ENCODE data around the gene BID. TPM values are rescaled to one million over a fixed set of nuclear protein-coding genes. Genes with fewer than 3 reads are reported as not detected.

Gene BID
- total and polyA plus RNA-seq, 2 of the 8 experiments (the other 6 are each of a cell fraction or from before 2014, with no cell fraction given) = 39.3 to 114 TPM

- H3K27me3 ChIP-seq (replicated peaks in 1 of 4; ENCODE audit: control insufficient read depth in 3 of 4, extremely low read depth in 1 of 4, insufficient read depth in 3 of 4, low read length in 3 of 4) = no peaks in the 10 kb centered on the region
- H3K4me1 ChIP-seq (replicated peaks in 1 of 4; ENCODE audit: control insufficient read depth in 3 of 4, insufficient read depth in 4 of 4, low read length in 3 of 4) = no peaks in the 10 kb centered on the region
- no peak overlapping the region for H2AK5ac ChIP-seq (ENCODE audit: low read depth, low read length)
- H2BK20ac ChIP-seq (ENCODE audit: low read length) = no peak overlapping the region
- H3K56ac ChIP-seq (replicated peaks; ENCODE audit: insufficient read length, low read depth, low read length) = no peak overlapping the region
- H4K8ac ChIP-seq (ENCODE audit: extremely low read depth, insufficient read depth, low read length) = no peak overlapping the region
- no peak overlapping the region for H3K18ac ChIP-seq (ENCODE audit: extremely low read depth, low read length)
- H3K9me3 ChIP-seq (ENCODE audit: insufficient read depth in 2 of 2, low read depth in 1 of 2, low read length in 1 of 2) = no peaks in the 10 kb centered on the region
- no peak overlapping the region for H2BK15ac ChIP-seq (ENCODE audit: low read length)
- H3K23ac ChIP-seq (ENCODE audit: insufficient read length) = no peak overlapping the region
- no peak overlapping the region for H3K4ac ChIP-seq (replicated peaks; ENCODE audit: insufficient read length, low read depth, low read length)
- no peaks in the 10 kb centered on the region for H3K79me2 ChIP-seq (ENCODE audit: control insufficient read depth in 1 of 2, insufficient read depth in 2 of 2, low read length in 2 of 2)
- no peaks in the 10 kb centered on the region for H3K36me3 ChIP-seq (ENCODE audit: control insufficient read depth in 2 of 4, insufficient read depth in 4 of 4, low read length in 3 of 4)
- no peak overlapping the region for H3K4me2 ChIP-seq (ENCODE audit: insufficient read depth in 1 of 2, low read depth in 2 of 2, low read length in 2 of 2)
- no peak for FAIRE-seq
- H2BK5ac ChIP-seq (ENCODE audit: low read depth, low read length) = no peak overlapping the region
- no peak overlapping the region for H3K4me3 ChIP-seq (ENCODE audit: extremely low read depth in 1 of 4, insufficient read depth in 2 of 4, low read depth in 3 of 4, low read length in 4 of 4)
- H3K27ac ChIP-seq (ENCODE audit: low read depth, low read length) = no peak overlapping the region
- no peaks in the 10 kb centered on the region for H4K20me1 ChIP-seq (replicated peaks in 1 of 2; ENCODE audit: control insufficient read depth in 1 of 2, insufficient read depth in 2 of 2, low read length in 2 of 2)
- H3K23me2 ChIP-seq (ENCODE audit: low read depth, low read length) = no peaks in the 10 kb centered on the region
- ChIA-PET POLR2A (ENCODE audit: partially characterized antibody) (no interaction called here), CTCF (ENCODE audit: partially characterized antibody) (interaction anchor here (1.1 kb wide), 1 partner anchor 27 kb away, joined by 3 read pairs; no protein-coding TSS in a partner anchor)
- no peak overlapping the region for H2BK12ac ChIP-seq (ENCODE audit: low read depth, low read length)
- H4K91ac ChIP-seq (replicated peaks; ENCODE audit: insufficient read length, low read length) = no peak overlapping the region
- no peak overlapping the region for H4K5ac ChIP-seq (ENCODE audit: insufficient read length, low read depth, low read length)
- no peak overlapping the region for H2BK120ac ChIP-seq (replicated peaks; ENCODE audit: low read depth, low read length)
- DNase-seq (ENCODE audit: low read depth in 1 of 2, low spot score in 2 of 2) = no peak
- no peaks in the 10 kb centered on the region for H3K79me1 ChIP-seq (ENCODE audit: low read depth, low read length)
- no peak overlapping the region for H2AFZ ChIP-seq (ENCODE audit: low read length)
- 92% methylated on average over 3 of the region's 3 CpGs; no CpG with 5 or more reads in 1 of the 2 experiments for WGBS, 2 experiments (ENCODE audit: extremely low coverage in 1 of 2, insufficient coverage in 1 of 2, insufficient read length in 1 of 2, insufficient replicate concordance in 2 of 2, low coverage in 1 of 2, low lambda C conversion rate in 2 of 2, missing lambda C conversion rate in 1 of 2)
- no peak overlapping the region for H3K9ac ChIP-seq (replicated peaks in 1 of 4; ENCODE audit: extremely low read depth in 1 of 4, low read depth in 3 of 4, low read length in 3 of 4)
- no peak overlapping the region for H3K14ac ChIP-seq (ENCODE audit: insufficient read length)
- TF ChIP-seq SIN3A (conservative IDR thresholded peaks at IDR 0.05 in 1 of 2, IDR thresholded peaks at IDR 0.05 in 1 of 2; ENCODE audit: low read depth in 1 of 2, low read length in 2 of 2) (no peak), CHD1 (IDR thresholded peaks at IDR 0.05; ENCODE audit: low read depth, low read length) (no peak)
These were observed 57.7 kb downstream of the BID start for GRCh38 chr22:17716529-17716928.
